CD4-positive, alpha-beta T cell treated with Interleukin-6 for 4 hours (primary cell): ENCODE results near the gene TRMT61A.

Source experiments
- DNase-seq: peaks from one replicate; pipeline ENCODE4 v3.0.0-alpha.2; 2020; ENCODE audit warnings: mixed read lengths

Gene TRMT61A

GRCh38 chr14:103569408-103569807 lies 40.4 kb downstream of the TRMT61A start:
- no peak for DNase-seq

GRCh38 chr14:103574104-103574503 lies 45.1 kb downstream of the TRMT61A start:
- no peak for DNase-seq

- no peak for DNase-seq
These were observed 45.8 kb downstream of the TRMT61A start for GRCh38 chr14:103574707-103575285.

- DNase-seq = no peak
These were observed 47.5 kb downstream of the TRMT61A start for GRCh38 chr14:103576371-103577024.

- DNase-seq = no peak
These were observed 49.5 kb downstream of the TRMT61A start for GRCh38 chr14:103578401-103579075.

GRCh38 chr14:103581206-103581605 lies 52.2 kb downstream of the TRMT61A start:
- no peak for DNase-seq

- DNase-seq = no peak
These were observed 53.1 kb downstream of the TRMT61A start for GRCh38 chr14:103581954-103582703.

- DNase-seq = no peak
These were observed 55.4 kb downstream of the TRMT61A start for GRCh38 chr14:103584326-103584915.
